Measurements from ENCODE around the gene ACAT2.
"Not testable (repeated sequence)": the region's sequence is repeated elsewhere in the genome, so short reads cannot be mapped to it uniquely, and the experiment has no call there.

The ACAT2 gene

GRCh38 chr6:159777240-159777904 lies 15.5 kb downstream of the ACAT2 start:
- FAIRE-seq: no peak

- no peak for FAIRE-seq
Observed at GRCh38 chr6:159778131-159778530, 16.3 kb downstream of the ACAT2 start.

GRCh38 chr6:159778542-159779103 lies 16.8 kb downstream of the ACAT2 start:
- FAIRE-seq: no peak

- FAIRE-seq: no peak
Observed at GRCh38 chr6:159788276-159788675, 26.4 kb downstream of the ACAT2 start.

- no peak for FAIRE-seq
Observed at GRCh38 chr6:159788753-159789376, 27.0 kb downstream of the ACAT2 start.

GRCh38 chr6:159789377-159790148 lies 27.7 kb downstream of the ACAT2 start, which contains the start of gene TCP1:
TCP1 (minus strand) TSS chr6:159789602; CDS start chr6:159789468, 134 bp downstream.
- peak; percentile 78 for FAIRE-seq

GRCh38 chr6:159790149-159790955 lies 28.5 kb downstream of the ACAT2 start, which contains the start of gene MRPL18:
MRPL18 (plus strand) TSS chr6:159790467; CDS start chr6:159790588, 121 bp downstream.
- FAIRE-seq: no peak

GRCh38 chr6:159790956-159791598 lies 29.2 kb downstream of the ACAT2 start:
- FAIRE-seq: no peak

GRCh38 chr6:159794976-159795375 lies 33.1 kb downstream of the ACAT2 start:
- not testable (repeated sequence) for FAIRE-seq

- no peak for FAIRE-seq
Observed at GRCh38 chr6:159797554-159797953, 35.7 kb downstream of the ACAT2 start.

GRCh38 chr6:159800141-159800865 lies 38.5 kb downstream of the ACAT2 start, which contains the start of gene PNLDC1:
PNLDC1 (plus strand) TSS chr6:159800276; CDS start chr6:159800308, 32 bp downstream.
- FAIRE-seq: no peak

GRCh38 chr6:159801935-159802334 lies 40.1 kb downstream of the ACAT2 start:
- FAIRE-seq: no peak

GRCh38 chr6:159804504-159804903 lies 42.7 kb downstream of the ACAT2 start:
- FAIRE-seq: no peak

- FAIRE-seq: no peak
Observed at GRCh38 chr6:159805440-159806020, 43.7 kb downstream of the ACAT2 start.

GRCh38 chr6:159806021-159806458 lies 44.2 kb downstream of the ACAT2 start:
- FAIRE-seq: no peak

- FAIRE-seq: no peak
Observed at GRCh38 chr6:159807150-159807858, 45.5 kb downstream of the ACAT2 start.

GRCh38 chr6:159808647-159809046 lies 46.8 kb downstream of the ACAT2 start:
- FAIRE-seq: no peak

GRCh38 chr6:159809149-159809548 lies 47.3 kb downstream of the ACAT2 start:
- FAIRE-seq: no peak

- no peak for FAIRE-seq
Observed at GRCh38 chr6:159813781-159814180, 51.9 kb downstream of the ACAT2 start.

GRCh38 chr6:159815410-159815809 lies 53.6 kb downstream of the ACAT2 start:
- FAIRE-seq: no peak

Data from colon (tissue), 2 donors.